ENCODE results near the gene TCF3.
A peak's percentile ranks its signal among the peaks of the same experiment; 100 is the strongest.

TCF3 gene

GRCh38 chr19:1649706-1650649, 2.4 kb downstream of the TCF3 start:
- Mint-ChIP-seq H3K36me3 (ENCODE audit: low read depth) (peaks cover 7% of the 10 kb centered on the region), H3K9me3 (no peaks in the 10 kb centered on the region), H3K27me3 (ENCODE audit: low read depth) (no peaks in the 10 kb centered on the region), H3K4me3 (peak overlapping the region; percentile 98 to 99 (median 98)), H3K27ac (peak overlapping the region; percentile 98 to 99 (median 98)), H3K4me1 (peaks cover 7% of the 10 kb centered on the region)
- no peak for TF ChIP-seq CTCF (IDR thresholded peaks at IDR 0.05; ENCODE audit: unreplicated experiment in 3 of 3)

- Mint-ChIP-seq H3K4me3 (peak overlapping the region; percentile 35 to 52 (median 41)), H3K27me3 (ENCODE audit: low read depth) (no peaks in the 10 kb centered on the region), H3K9me3 (no peaks in the 10 kb centered on the region), H3K27ac (peak overlapping the region in 1 of 3 experiments; percentile 58), H3K36me3 (ENCODE audit: low read depth) (peaks cover 7% of the 10 kb centered on the region), H3K4me1 (peaks cover 7% of the 10 kb centered on the region)
- no peak for TF ChIP-seq CTCF (IDR thresholded peaks at IDR 0.05; ENCODE audit: unreplicated experiment in 3 of 3)
Measured at GRCh38 chr19:1648920-1649541, 3.4 kb downstream of the TCF3 start.

GRCh38 chr19:1648459-1648849, 4.0 kb downstream of the TCF3 start:
- H3K4me1 Mint-ChIP-seq = peaks cover 7% of the 10 kb centered on the region
- peaks cover 8% of the 10 kb centered on the region for H3K36me3 Mint-ChIP-seq (ENCODE audit: low read depth)
- TF ChIP-seq CTCF (IDR thresholded peaks at IDR 0.05; ENCODE audit: unreplicated experiment in 3 of 3) = no peak
- H3K27ac Mint-ChIP-seq = no peak overlapping the region
- no peak overlapping the region for H3K4me3 Mint-ChIP-seq
- H3K27me3 Mint-ChIP-seq (ENCODE audit: low read depth) = no peaks in the 10 kb centered on the region
- no peaks in the 10 kb centered on the region for H3K9me3 Mint-ChIP-seq

- no peaks in the 10 kb centered on the region for H3K9me3 Mint-ChIP-seq
- H3K27me3 Mint-ChIP-seq (ENCODE audit: low read depth) = no peaks in the 10 kb centered on the region
- peaks cover 7% of the 10 kb centered on the region for H3K4me1 Mint-ChIP-seq
Measured at GRCh38 chr19:1647501-1648458, 4.6 kb downstream of the TCF3 start.

More at GRCh38 chr19:1647501-1648458, 4.6 kb downstream of the TCF3 start:
- TF ChIP-seq CTCF (IDR thresholded peaks at IDR 0.05; ENCODE audit: unreplicated experiment in 3 of 3) = no peak
- Mint-ChIP-seq H3K4me3 (peak overlapping the region in 1 of 3 experiments; percentile 40), H3K36me3 (ENCODE audit: low read depth) (peaks cover 15% of the 10 kb centered on the region), H3K27ac (no peak overlapping the region)

Data from nephron (organoid).